ENCODE measurements around the gene ITK.
A peak's percentile ranks its signal among the peaks of the same experiment; 100 is the strongest.
"Not testable (repeated sequence)": the region's sequence is repeated elsewhere in the genome, so short reads cannot be mapped to it uniquely, and the experiment has no call there.

ITK gene

DNA sequence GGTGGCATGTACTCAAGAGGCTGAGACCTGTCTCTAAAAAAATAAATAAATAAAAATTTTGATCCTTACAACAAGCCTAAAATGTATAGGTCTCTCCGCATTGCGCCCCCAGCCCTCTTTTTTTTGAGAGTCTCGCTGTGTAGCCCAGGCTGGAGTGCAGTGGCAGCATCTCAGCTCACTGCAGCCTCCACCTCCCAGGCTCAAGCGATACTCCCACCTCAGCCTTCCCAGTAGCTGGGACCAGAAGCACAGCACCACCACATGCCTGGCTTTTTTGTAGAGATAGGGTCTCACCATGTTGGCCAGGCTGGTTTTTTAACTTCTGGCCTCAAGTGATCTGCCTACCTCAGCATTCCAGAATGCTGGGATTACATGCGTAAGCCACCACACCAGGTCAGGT lies 12.4 kb upstream of the ITK start:
- ATAC-seq: no peak

DNA sequence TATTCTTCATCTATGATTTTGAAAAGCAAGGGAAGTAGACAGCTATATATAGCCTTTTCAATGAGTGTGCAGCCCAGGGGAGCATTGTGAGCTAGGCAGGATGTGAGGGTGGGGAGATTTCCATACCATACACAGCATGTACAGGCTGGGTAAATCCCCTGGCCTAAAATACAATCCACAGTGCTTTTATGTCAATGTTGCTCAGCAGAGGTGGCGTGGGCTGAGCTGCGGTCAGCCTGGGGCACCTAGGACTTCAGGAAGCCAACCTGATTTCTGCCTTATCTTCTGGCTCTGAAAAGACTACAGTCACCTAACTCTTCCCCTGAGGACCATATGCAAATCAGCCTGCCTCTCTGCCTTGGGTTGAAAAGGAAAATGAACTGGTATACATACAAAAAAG lies 8.2 kb upstream of the ITK start:
- peak; percentile 96 to 99 for ATAC-seq

DNA sequence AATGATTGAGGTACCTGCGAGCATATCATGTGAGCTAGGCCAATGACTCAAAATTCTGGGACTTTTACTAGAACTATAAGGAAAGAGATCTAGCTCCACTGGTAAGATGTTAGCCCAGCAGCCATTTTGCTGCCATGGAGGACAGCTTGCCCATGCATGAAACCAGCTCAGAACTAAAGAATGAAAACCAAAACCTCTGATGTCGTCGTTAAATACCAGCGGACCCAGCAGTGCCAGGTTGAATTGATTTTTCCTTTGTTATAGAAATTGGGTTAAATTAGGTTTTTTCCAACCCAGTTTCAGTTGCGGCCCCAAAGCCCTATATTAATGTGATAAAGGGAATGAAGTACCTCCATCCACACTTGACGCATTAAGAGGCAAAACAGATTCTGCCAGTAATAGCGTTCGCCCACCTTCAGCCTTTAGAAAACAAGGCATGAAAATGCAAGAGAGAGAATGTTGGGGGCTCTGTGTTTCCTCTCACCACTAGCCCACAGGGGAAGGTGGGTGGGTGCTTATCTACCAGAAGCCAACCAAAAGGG lies 5.5 kb upstream of the ITK start:
- ATAC-seq: no peak

DNA sequence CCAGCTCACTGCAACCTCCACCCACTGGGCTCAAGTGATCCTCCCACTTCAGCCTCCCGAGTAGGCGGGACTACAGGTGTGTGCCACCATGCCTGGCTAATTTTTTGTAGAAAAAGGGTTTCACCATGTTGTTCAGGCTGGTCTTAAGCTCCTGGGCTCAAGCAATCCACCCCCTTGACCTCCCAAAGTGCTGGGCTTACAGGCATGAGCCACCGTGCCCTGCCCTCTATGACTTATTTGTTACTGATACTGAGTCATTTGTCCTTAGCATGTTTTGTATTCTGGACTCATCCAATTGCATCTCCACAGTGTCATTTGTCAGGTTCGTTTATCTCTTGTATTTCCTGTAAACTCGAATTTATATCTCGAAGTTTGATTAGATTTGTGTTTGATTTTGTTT lies 2.7 kb upstream of the ITK start:
- peak; percentile 27 to 37 for ATAC-seq

DNA sequence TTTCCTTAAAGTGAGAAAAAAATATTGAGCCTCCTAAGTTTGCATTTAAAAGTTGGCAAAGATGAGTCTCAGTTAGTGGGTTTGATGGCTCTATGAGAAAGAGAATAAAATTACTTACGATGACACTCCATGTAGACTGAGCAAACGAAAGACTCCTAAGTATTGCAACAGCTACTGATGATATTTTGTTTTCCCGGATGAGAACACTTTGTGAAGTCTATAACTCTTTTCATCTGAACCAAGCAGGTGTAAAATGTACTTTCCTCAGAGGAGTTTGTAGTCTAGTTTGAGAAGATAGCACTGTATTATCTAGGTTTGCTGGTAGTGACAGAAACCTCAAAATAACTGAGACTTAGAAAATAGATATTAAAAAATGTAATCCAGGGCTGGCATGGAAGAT lies 1.7 kb upstream of the ITK start:
- ATAC-seq: no peak

DNA sequence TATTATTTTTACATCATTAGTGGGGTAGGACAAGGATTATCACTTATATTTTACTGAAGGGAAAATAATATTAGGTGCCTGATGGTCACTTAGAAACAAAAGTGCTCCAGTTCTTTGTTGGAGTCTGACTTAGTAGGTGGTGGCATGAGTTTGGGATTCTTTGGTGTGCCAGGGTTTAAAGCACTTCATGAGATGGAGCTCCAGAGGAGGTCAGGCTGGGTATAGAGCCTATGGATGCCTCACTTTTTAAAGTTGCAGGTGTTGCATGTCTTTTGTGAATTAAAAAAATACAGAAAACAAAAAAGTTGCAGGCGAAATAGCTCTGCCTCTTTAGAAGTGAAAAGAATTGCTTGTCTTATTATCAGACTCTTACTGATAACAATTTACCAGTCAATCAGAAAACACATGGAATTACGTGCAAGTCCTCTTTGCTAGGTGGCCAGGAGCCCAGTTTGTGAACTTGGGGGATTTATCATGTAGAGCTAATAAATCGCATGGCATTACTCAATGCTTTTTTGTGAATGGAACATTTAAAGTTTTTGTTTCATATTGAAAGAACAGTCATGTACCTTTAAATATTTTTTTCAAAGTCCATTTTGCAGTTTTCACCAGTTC lies 1.6 kb downstream of the ITK start:
- peak; percentile 12 to 20 for ATAC-seq

DNA sequence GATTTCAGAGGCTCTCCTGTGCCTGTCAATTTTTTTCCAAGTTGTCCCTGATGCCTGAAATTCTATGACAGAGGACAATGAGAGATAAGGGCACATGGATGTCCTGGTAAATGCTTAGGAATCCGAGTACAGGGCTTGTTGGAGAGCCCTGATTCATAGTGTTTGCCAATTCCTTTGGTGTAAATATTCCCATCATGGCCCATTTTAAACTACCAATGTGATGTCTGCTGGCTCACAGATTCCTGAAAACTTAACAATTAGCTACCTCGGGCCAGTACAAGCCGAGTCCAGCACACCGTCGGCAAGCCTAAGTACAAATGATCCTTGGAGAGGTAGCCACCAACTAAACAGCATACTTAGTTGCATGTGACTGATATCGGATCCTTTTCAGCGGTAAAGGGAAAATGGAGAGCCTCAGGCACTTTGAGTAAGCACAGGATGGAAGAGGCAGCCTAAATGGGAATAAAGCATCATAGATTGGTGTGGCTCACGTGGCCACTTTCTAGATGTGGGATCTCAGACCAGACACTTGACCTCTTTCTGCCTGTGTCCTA lies 3.6 kb downstream of the ITK start:
- ATAC-seq: no peak

DNA sequence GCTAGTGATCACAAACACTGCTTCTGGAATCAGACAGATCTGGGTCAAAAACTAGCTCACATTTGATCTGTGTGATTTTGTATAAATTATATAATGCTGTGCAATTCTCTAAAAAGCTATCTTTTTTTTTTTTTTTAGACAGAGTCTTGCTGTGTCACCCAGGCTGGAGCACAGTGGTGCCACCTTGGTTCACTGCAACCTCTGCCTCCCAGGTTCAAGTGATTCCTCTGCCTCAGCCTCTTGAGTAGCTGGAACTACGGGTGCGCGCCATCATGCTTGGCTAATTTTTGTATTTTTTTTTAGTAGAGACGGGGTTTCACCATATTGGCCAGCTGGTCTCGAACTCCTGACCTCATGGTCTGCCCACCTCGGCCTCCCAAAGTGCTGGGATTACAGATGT lies 4.5 kb downstream of the ITK start:
- ATAC-seq: not testable (repeated sequence)

DNA sequence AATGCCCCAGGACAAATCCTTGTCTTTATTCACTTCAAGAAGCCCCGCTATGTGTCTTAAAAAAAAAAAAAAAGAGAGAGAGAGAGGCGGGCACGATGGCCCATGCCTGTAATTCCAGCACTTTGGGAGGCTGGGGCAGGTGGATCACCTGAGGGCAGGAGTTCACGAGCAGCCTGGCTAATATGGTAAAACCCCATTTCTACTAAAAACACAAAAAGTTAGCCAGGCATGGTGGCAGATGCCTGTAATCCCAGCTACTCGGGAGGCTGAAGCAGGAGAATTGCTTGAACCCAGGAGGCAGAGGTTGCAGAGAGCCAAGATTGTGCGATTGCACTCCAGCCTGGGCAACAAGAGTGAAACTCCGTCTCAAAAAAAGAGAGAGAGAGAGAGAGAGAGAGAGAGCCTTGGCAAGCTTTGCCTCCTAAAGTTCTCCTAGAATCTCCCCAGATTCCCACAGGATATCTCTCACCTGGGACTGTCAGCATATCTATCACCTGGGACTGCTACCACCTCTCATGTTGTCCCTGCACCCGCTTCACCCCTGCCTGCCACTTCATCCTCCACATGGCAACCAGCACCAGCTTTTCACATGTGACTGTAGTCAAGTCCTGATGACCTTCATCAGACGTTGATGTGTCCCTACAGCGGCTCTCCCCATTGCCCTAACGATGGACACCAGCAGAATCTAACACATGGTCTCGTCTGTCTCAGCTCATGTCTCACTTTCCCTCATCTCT lies 5.8 kb downstream of the ITK start:
- peak in 1 of 2 donors; percentile 5 for ATAC-seq

DNA sequence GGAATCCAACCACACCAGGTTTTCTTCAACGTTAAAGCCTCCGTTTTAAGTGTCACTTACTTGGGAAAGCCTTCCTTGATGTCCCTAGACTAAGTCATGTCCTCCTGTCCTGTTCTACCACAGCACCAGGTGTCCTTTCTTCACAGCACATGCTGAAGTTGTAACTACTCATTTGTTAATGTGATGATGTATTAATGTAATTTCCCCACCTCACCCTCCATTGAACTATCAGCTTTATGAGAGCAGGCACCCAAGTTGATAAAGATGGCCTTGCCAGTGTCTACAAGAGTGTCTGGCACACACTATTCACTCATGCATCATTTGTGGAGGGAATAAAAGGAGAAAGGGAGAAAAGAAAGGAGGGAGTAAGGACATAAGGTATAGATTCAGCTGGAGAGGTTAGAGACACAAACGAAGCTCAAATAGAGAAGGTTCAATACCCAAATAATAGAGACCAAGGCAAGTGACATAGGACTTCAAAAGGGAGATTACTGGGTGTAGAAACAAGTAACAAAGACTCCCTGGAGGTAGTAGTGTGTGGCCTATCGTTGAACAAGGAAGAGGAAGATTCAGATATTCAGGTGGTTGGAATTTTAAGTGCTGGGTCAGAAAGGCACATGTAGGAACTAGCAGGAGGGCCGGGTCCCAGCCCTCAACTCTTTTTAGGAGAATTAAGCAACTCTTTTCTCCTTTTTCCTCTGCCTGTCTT lies 6.6 kb downstream of the ITK start:
- ATAC-seq: peak; percentile 34 to 50

DNA sequence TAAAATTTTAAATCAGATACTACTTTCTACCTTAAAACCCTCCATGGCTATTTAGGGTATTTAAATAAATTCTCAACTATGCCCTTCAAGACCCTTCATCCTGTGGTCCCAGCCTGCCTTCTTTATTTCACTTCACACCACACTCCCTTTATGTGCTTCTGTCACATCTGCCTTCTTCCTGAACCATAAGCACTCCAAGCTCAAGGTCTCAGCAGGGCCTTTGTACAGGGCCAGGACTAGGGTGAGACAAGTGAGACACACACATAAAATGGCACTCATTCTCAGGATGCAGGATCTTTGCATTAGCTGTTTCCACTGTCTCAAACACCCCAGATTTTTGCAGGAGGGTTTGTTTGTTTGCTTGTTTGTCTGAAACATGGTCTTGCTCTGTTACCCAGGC lies 7.6 kb downstream of the ITK start:
- no peak for ATAC-seq

DNA sequence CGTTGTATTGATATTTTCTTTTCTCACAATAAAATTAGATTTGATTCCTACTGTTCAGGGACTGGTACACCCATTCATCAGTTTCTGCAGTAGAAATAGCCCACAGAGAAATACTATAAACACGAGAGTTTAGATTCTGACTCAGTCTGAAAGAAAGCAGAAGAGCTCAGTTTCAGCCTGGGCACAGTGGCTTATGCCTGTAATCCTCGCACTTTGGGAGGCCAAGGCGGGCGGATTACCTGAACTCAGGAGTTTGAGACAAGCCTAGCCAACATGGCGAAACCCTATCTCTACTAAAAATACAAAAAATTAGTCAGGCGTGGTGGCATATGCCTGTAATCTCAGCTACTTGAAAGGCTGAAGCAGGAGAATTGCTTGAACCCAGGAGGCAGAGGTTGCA lies 8.6 kb downstream of the ITK start:
- ATAC-seq: peak; percentile 67 to 74

DNA sequence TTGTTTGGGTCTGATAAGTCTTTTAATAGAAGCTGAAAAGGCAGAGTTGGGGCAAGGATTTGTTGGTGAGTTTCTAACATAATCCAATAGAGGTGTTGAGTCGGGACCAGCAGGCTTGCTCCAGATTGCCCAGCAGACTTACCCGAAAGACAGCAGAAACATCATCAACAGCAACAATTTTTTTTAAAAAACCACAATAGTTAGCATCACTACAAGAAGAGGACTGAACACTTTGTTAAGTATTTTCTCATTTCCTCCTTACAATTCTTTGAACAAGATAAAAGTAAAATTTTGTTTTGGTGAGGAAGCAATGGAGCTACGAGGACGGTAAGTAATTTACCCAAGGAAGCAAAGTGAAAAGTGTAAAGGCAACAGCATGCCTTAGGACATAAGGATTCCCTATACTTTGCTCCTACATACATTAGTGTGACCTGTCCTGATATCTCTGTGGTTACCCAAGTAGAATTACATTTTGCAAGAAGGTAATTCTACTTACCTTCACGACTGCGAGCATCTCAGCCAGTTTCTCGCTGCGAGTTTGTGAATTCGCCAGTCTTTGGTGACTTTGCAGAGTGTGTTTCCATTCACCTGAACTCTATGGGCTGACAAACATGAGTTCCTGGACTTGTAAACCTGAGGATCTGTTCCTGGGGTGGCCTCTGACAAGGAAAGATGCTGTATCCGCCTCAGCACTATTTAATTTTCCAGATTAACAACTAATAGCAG lies 13.2 kb downstream of the ITK start:
- no peak for ATAC-seq

DNA sequence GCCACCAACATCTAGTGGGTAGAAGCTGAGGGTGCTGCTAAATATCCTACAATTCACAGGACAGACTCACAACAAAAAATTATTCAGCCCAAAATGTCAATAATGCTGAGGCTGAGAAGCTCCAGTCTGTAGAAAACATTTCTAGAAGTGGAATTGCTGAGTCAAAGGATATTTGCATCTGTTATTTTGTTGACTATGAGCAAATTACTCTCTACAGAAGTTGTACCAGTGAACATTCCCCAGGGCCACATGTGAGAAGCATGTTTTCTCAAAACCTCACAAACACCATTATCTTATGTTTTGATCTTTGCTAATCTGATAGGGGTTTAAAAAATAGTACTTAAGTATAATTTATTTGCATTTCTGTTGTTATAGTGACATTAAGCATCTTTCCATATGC lies 15.4 kb downstream of the ITK start:
- ATAC-seq: peak; percentile 7 to 28

DNA sequence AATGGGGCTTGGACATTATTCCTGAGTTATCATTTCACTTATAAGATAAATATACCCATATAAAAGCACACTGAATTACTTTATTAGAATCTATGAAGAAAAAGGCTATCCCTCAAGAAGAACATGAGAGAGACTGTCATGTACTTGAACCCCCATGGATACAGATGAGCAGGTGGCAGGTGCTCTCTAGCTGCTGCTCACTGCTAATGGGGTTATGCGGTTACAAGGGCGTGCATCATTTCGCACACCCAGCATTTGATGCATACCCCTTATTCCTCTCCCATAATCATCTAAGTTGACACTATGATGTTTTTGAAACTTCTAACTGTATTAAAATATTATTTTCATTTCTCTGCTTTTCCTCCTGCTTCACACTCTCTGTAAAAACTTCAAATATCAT lies 16.4 kb downstream of the ITK start:
- ATAC-seq: peak; percentile 26 to 37

DNA sequence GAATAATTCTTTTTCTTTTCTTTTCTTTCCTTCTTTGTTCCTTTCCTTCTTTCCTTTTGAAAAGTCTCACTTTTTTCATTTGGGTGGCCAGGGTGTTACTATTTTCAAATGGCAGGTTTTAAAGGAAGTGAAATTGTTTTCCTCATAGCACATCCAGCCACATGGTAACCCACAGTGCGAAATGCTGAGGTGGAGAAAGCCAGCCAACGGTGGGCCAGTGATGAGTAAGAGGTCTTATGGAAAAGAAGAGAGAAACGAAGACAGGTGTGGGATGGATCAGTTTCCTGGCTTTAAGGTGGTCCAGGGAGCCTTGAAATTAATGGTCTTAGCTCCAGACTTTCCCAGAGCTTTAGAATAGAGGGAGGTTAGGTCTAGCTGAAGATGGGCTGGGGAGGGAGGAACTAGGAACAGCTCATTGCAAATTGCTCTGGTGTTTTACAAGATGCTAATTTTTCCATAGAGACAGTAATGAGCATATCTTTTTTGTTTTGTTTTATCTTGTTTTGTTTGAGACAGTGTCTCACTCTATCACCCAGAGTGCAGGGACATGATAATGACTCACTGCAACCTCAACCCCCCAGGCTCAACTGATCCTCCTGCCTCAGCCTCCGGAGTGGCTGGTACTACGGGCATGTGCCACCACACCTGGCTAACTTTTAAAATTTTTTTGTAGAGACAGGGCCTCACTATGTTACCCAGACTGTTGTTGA lies 17.8 kb downstream of the ITK start:
- peak; percentile 74 to 84 for ATAC-seq

DNA sequence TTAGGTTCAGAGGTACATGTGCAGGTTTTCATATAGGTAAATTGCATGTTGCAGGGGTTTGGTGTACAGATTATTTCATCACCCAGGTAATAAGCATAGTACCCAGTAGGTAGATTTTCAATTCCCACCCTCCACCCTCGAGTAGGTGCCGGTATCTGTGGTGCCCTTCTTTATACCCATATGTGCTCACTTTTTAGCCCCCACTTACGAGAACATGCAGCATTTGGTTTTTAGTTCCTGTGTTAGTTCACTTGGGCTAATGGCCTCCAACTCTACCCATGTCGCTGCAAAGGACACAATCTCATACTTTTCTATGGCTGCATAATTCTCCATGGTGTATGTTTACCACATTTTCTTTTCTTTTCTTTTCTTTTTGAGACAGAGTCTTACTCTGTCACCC lies 21.2 kb downstream of the ITK start:
- ATAC-seq: no peak

DNA sequence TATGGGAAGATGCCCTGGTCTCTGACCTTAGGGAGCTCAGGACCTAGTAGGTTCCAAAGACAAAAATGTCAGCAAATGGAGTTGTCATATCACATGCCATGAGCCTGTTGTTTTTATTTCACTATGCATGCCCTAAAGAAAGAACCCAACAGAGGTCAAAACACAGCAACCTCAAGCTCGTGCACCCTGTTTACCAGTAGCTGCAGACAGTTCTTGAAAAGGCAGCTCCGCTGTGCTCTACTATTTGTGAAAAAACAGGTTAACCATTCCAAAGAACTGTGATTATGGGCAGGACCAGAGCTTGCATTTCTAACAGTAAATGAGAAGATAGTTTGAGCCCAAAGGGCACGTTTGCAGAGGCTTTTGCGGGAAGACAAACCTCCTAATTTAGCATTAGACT lies 22.8 kb downstream of the ITK start:
- ATAC-seq: no peak

DNA sequence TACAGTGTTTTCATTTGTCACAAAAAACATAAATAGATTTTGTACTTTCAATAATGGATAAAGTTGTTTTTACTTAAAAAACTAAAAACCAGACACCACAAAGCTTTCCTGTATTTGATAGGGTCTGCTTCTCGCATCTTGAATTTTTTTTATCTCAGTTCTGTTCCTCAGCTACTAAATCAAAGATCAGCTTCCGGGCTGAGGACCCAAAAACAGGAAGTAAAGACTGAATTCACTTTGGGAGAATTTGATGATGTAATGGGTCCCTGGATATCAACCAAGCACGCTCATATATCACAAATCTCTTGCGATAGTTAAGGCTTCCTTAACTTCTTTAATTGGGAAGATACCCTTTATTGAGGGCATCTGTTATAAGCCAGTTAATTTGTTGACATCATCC lies 24.1 kb downstream of the ITK start:
- no peak for ATAC-seq

DNA sequence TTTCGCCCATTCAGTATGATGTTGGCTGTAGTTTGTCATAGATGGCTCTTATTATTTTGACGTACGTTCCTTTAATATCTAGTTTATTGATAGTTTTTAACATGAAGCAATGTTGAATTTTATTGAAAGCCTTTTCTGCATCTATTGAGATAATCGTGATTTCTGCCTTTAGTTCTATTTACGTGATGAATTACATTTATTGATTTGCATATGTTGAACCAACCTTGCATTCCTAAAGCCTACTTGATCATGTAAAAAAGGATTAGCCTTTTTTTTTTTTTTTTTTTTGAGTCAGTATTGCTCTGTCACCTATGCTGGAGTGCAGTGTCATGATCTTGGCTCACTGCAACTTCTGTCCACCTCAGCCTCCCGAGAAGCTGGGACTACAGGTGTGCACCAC lies 25.1 kb downstream of the ITK start:
- no peak for ATAC-seq

DNA sequence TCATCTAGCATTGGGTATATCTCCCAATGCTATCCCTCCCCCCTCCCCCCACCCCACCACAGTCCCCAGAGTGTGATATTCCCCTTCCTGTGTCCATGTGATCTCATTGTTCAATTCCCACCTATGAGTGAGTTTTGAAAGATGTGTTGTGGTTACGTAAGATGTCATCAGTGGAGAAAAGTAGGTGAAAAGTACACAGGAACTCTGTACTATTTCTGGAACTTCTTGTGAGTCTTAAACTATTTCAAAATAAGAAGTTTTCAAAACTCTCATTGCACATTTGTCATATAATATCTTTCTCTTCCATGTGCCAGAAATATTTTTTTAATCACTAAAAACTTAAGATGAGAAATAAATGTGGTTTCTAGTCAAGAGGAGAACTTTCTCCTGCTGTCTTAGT lies 30.0 kb downstream of the ITK start:
- ATAC-seq: not testable (repeated sequence)

DNA sequence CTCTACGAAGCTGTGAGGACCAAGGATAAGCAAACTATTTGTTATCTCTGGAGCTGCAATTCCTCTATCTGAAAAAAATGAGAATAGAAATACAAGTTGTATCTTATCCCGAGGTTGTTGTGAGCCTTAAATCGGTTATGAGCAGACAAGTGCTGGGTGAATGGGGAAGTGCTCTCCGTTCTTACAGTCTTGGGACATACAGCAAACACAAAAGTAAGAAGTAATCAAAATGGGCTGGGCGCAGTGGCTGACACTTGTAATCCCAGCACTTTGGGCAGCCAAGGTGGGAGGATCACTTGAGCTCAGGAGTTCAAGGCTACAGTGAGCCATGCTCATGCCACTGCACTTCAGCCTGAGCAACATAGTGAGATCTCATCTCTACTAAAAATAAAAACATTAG lies 31.7 kb downstream of the ITK start:
- ATAC-seq: no peak

All from activated CD4-positive, CD25-positive, alpha-beta regulatory T cell treated with anti-CD3 and anti-CD28 coated beads, Interleukin-2, amount 50 U/mL, for 24 hours (primary cell).